ENCODE results near the gene MED13L. TPM values are rescaled to one million over a fixed set of nuclear protein-coding genes. Genes with fewer than 3 reads are reported as not detected.
A peak's percentile ranks its signal among the peaks of the same experiment; 100 is the strongest.

MED13L gene
- total and polyA plus RNA-seq, 2 donors (not counting 3 experiments of a cell fraction or from before 2014, with no cell fraction given), result 27.4 to 93.6 TPM

- Histone ChIP-seq H3K4me1 (ENCODE audit: control insufficient read depth, extremely low read depth, insufficient read depth, low read length) (no peaks in the 10 kb centered on the region), H3K4me3 (replicated peaks in 1 of 3; ENCODE audit: insufficient read depth in 1 of 3, low read depth in 1 of 3, low read length in 3 of 3) (no peak overlapping the region), H3K9me1 (replicated peaks; ENCODE audit: control insufficient read depth, extremely low read depth, insufficient read depth, low read length) (no peaks in the 10 kb centered on the region), H3K27ac (ENCODE audit: insufficient read depth, low read depth, low read length) (no peak overlapping the region), H3K9me3 (replicated peaks; ENCODE audit: control insufficient read depth, insufficient read depth, low read length) (no peaks in the 10 kb centered on the region), H3K79me2 (ENCODE audit: control insufficient read depth, insufficient read depth, low read length) (no peaks in the 10 kb centered on the region), H3K36me3 (ENCODE audit: control insufficient read depth in 2 of 2, extremely low read depth in 1 of 2, insufficient read depth in 2 of 2, low read length in 2 of 2) (peaks cover 8 to 11% of the 10 kb centered on the region in 2 experiments), H4K20me1 (replicated peaks; ENCODE audit: control insufficient read depth, extremely low read depth, insufficient read depth, low read length) (no peaks in the 10 kb centered on the region), H3K27me3 (ENCODE audit: control insufficient read depth in 2 of 2, insufficient read depth in 2 of 2, low read length in 2 of 2) (no peaks in the 10 kb centered on the region), H3K9ac (replicated peaks; ENCODE audit: extremely low read depth, insufficient read depth, low read length) (no peak overlapping the region), H3K4me2 (ENCODE audit: insufficient read depth, low read length) (no peak overlapping the region), H2AFZ (ENCODE audit: low read depth, low read length) (no peak overlapping the region)
- intact Hi-C loops (cut with micrococcal nuclease), result loop anchor here (5.0 kb wide), 3 partner anchors 219 to 579 kb away; partner anchors contain the start of gene MED13L
- DNase-seq (ENCODE audit: low read depth, low spot score), result no peak
- CTCF ChIA-PET, result interaction anchor here (1.0 kb wide), 1 partner anchor 218 kb away, joined by 3 read pairs; no protein-coding TSS in a partner anchor
- TF ChIP-seq JUN (IDR thresholded peaks at IDR 0.05; ENCODE audit: borderline replicate concordance, insufficient read depth, insufficient read length, low read depth), result no peak
- no peak for TF ChIP-seq MYC (IDR thresholded peaks at IDR 0.05; ENCODE audit: low read depth, low read length)
- no peak for TF ChIP-seq FOS (IDR thresholded peaks at IDR 0.05; ENCODE audit: borderline replicate concordance, insufficient read depth, low read length)
- TF ChIP-seq POLR2AphosphoS5 (IDR thresholded peaks at IDR 0.05; ENCODE audit: insufficient read depth, low read depth, low read length), result no peak
- TF ChIP-seq POLR2A (IDR thresholded peaks at IDR 0.05; ENCODE audit: low read depth, low read length), result no peak
- no TSS peak for BruUV-seq (replicated peaks)
- POLR2A ChIA-PET, result no interaction called here
- FAIRE-seq, result no peak
- dilution Hi-C loops (cut with MboI; ENCODE audit: extremely low pct_ligation_motif_present, low sequenced_read_pairs), result no loop called here
Observed at GRCh38 chr12:116018282-116018681, 259.2 kb downstream of the MED13L start.

GRCh38 chr12:116015525-116015924 is 262.0 kb downstream of the MED13L start:
- intact Hi-C loops (cut with micrococcal nuclease), result loop anchor here (5.0 kb wide), 3 partner anchors 222 to 582 kb away; partner anchors contain the start of gene MED13L
- TF ChIP-seq CTCF (IDR thresholded peaks at IDR 0.05; ENCODE audit: extremely low read depth in 1 of 2, insufficient read depth in 1 of 2, low read depth in 1 of 2, low read length in 2 of 2), result peak; percentile 21 to 34
- no peak for TF ChIP-seq GATA2 (IDR thresholded peaks at IDR 0.05; ENCODE audit: insufficient read depth, insufficient read length, low read depth, low read length)
- FAIRE-seq (peak; percentile 55), DNase-seq (ENCODE audit: low read depth, low spot score) (peak; percentile 64)
- no TSS peak for BruUV-seq (replicated peaks)
- H3K4me1 ChIP-seq (ENCODE audit: control insufficient read depth, extremely low read depth, insufficient read depth, low read length), result no peaks in the 10 kb centered on the region
- no peaks in the 10 kb centered on the region for H3K9me1 ChIP-seq (replicated peaks; ENCODE audit: control insufficient read depth, extremely low read depth, insufficient read depth, low read length)
- POLR2A ChIA-PET, result no interaction called here
- H3K27ac ChIP-seq (ENCODE audit: insufficient read depth, low read depth, low read length), result no peak overlapping the region
- no peak overlapping the region for H3K4me3 ChIP-seq (replicated peaks in 1 of 3; ENCODE audit: insufficient read depth in 1 of 3, low read depth in 1 of 3, low read length in 3 of 3)
- no peaks in the 10 kb centered on the region for H3K79me2 ChIP-seq (ENCODE audit: control insufficient read depth, insufficient read depth, low read length)
- CTCF ChIA-PET, result interaction anchor here (0.6 to 2.8 kb wide), 36 partner anchors 9 to 694 kb away, joined by 3 to 43 read pairs (median 4); no protein-coding TSS in a partner anchor
- H3K4me2 ChIP-seq (ENCODE audit: insufficient read depth, low read length), result no peak overlapping the region
- H3K36me3 ChIP-seq (ENCODE audit: control insufficient read depth in 2 of 2, extremely low read depth in 1 of 2, insufficient read depth in 2 of 2, low read length in 2 of 2), result peaks cover 6 to 16% of the 10 kb centered on the region in 2 experiments
- dilution Hi-C loops (cut with MboI; ENCODE audit: extremely low pct_ligation_motif_present, low sequenced_read_pairs), result no loop called here
- H3K9ac ChIP-seq (replicated peaks; ENCODE audit: extremely low read depth, insufficient read depth, low read length), result no peak overlapping the region
- no peaks in the 10 kb centered on the region for H4K20me1 ChIP-seq (replicated peaks; ENCODE audit: control insufficient read depth, extremely low read depth, insufficient read depth, low read length)
- H2AFZ ChIP-seq (ENCODE audit: low read depth, low read length), result no peak overlapping the region
- no peaks in the 10 kb centered on the region for H3K27me3 ChIP-seq (ENCODE audit: control insufficient read depth in 2 of 2, insufficient read depth in 2 of 2, low read length in 2 of 2)
- no peaks in the 10 kb centered on the region for H3K9me3 ChIP-seq (replicated peaks; ENCODE audit: control insufficient read depth, insufficient read depth, low read length)
